ENCODE data around the gene ZNF165. TPM values are rescaled to one million over a fixed set of nuclear protein-coding genes. Genes with fewer than 3 reads are reported as not detected.

The ZNF165 gene
- total and polyA plus RNA-seq, 2 of the 8 experiments (the other 6 are each of a cell fraction or from before 2014, with no cell fraction given): 1.2 to 9.3 TPM

DNA sequence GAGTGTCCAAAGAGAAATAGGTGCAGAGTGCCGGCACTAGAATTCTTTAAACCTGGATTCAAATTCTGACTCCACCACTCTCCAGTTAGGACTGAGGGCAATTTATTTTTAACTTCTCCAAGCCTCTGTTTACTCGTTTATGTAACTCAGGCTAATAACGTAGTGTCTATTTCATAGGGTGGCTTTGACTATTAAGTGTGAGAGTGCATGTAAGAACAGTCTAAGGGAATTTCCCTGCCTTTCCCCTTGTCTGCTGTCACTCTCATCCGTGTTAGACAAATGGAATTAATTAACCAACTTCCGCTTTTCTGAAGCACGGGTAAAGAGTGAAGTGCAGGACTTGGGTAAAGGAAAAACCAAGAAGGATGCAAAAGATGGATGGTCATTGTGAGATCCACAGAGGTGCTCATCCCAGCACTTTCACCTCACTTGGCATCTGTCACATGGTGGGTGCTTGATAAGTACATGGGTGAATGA is 57.2 kb downstream of the ZNF165 start (continued):
- TF ChIP-seq NRF1 (IDR thresholded peaks at IDR 0.05; ENCODE audit: low read depth, low read length): no peak

Other genes with a start within 250 kb of the ZNF165 start
- gene OR2B2, start 168.2 kb upstream of the ZNF165 start, total RNA-seq (2021; fragmentation: NEBNext Ultra II Directional; extraction: Animal tissue kit (Norgen Biotek cat#: 25700)): not detected in 2 replicates
- not detected in 2 replicates for gene OR2B2, start 168.2 kb upstream of the ZNF165 start, polyA plus RNA-seq (2011; rRNA removed)
- not detected in 2 replicates for gene OR2B6, start 123.3 kb upstream of the ZNF165 start, total RNA-seq (2021; fragmentation: NEBNext Ultra II Directional; extraction: Animal tissue kit (Norgen Biotek cat#: 25700))
- gene OR2B6, start 123.3 kb upstream of the ZNF165 start, polyA plus RNA-seq (2011; rRNA removed): 0.26 and 0.46 TPM in 2 replicates
- gene ZSCAN16, start 44.0 kb downstream of the ZNF165 start, total RNA-seq (2021; fragmentation: NEBNext Ultra II Directional; extraction: Animal tissue kit (Norgen Biotek cat#: 25700)): 7.4 and 9.4 TPM in 2 replicates
- 1.9 and 3.6 TPM in 2 replicates for gene ZSCAN16, start 44.0 kb downstream of the ZNF165 start, polyA plus RNA-seq (2011; rRNA removed)
- gene ZKSCAN8, start 61.3 kb downstream of the ZNF165 start, total RNA-seq (2021; fragmentation: NEBNext Ultra II Directional; extraction: Animal tissue kit (Norgen Biotek cat#: 25700)): 23.3 and 24.1 TPM in 2 replicates
- 8.6 and 10.7 TPM in 2 replicates for gene ZKSCAN8, start 61.3 kb downstream of the ZNF165 start, polyA plus RNA-seq (2011; rRNA removed)
- 13.1 and 13.6 TPM in 2 replicates for gene ZSCAN9, start 144.7 kb downstream of the ZNF165 start, total RNA-seq (2021; fragmentation: NEBNext Ultra II Directional; extraction: Animal tissue kit (Norgen Biotek cat#: 25700))
- 7.0 and 10.8 TPM in 2 replicates for gene ZSCAN9, start 144.7 kb downstream of the ZNF165 start, polyA plus RNA-seq (2011; rRNA removed)
- 6.6 TPM in 2 replicates for gene ZKSCAN4, start 171.7 kb downstream of the ZNF165 start, total RNA-seq (2021; fragmentation: NEBNext Ultra II Directional; extraction: Animal tissue kit (Norgen Biotek cat#: 25700))
- 1.4 and 2.2 TPM in 2 replicates for gene ZKSCAN4, start 171.7 kb downstream of the ZNF165 start, polyA plus RNA-seq (2011; rRNA removed)
- not detected in 2 replicates for gene NKAPL, start 178.7 kb downstream of the ZNF165 start, total RNA-seq (2021; fragmentation: NEBNext Ultra II Directional; extraction: Animal tissue kit (Norgen Biotek cat#: 25700))
- gene NKAPL, start 178.7 kb downstream of the ZNF165 start, polyA plus RNA-seq (2011; rRNA removed): 0.05 and 0.08 TPM in 2 replicates
- 8.2 and 8.5 TPM in 2 replicates for gene ZSCAN26, start 186.6 kb downstream of the ZNF165 start, total RNA-seq (2021; fragmentation: NEBNext Ultra II Directional; extraction: Animal tissue kit (Norgen Biotek cat#: 25700))
- 3.8 and 7.0 TPM in 2 replicates for gene ZSCAN26, start 186.6 kb downstream of the ZNF165 start, polyA plus RNA-seq (2011; rRNA removed)
- 7.6 and 9.2 TPM in 2 replicates for gene PGBD1, start 201.0 kb downstream of the ZNF165 start, total RNA-seq (2021; fragmentation: NEBNext Ultra II Directional; extraction: Animal tissue kit (Norgen Biotek cat#: 25700))
- 2.3 and 2.5 TPM in 2 replicates for gene PGBD1, start 201.0 kb downstream of the ZNF165 start, polyA plus RNA-seq (2011; rRNA removed)